Endodermal cell (in vitro differentiated cells): ENCODE results near the gene CTNNA2. TPM values are rescaled to one million over a fixed set of nuclear protein-coding genes. Genes with fewer than 3 reads are reported as not detected.

Experiments used
- DNase-seq: peaks from one replicate; pipeline ENCODE4 v3.0.0-alpha.2; 2017
- H3K27ac ChIP-seq: 2 replicates; pipeline ENCODE4 v1.5.1; 2013; ENCODE audit warnings: mild to moderate bottlenecking, low read depth, low read length, moderate library complexity
- H3K27me3 ChIP-seq: 2 replicates; pipeline ENCODE4 v1.6.1; 2013; ENCODE audit warnings: mild to moderate bottlenecking, low read length, moderate library complexity; ENCODE audit not compliant: insufficient read depth, control insufficient read depth, poor library complexity, severe bottlenecking
- H3K36me3 ChIP-seq: 2 replicates; pipeline ENCODE4 v1.7.0; 2013; ENCODE audit warnings: mild to moderate bottlenecking, low read length, moderate library complexity; ENCODE audit not compliant: control insufficient read depth, insufficient read depth
- H3K4me1 ChIP-seq: one replicate; pipeline ENCODE4 v1.7.0; 2013; ENCODE audit warnings: low read length; ENCODE audit not compliant: control insufficient read depth, insufficient read depth
- H3K4me3 ChIP-seq: 2 replicates; pipeline ENCODE4 v1.5.1; 2013; ENCODE audit warnings: mild to moderate bottlenecking, low read length, moderate library complexity
- H3K9ac ChIP-seq: 2 replicates; pipeline ENCODE4 v1.6.1; 2013; ENCODE audit warnings: mild to moderate bottlenecking, low read length, moderate library complexity; ENCODE audit not compliant: poor library complexity, severe bottlenecking; ENCODE audit errors: extremely low read depth
- H3K9me3 ChIP-seq: 2 replicates; pipeline ENCODE4 v1.6.1; 2013; ENCODE audit warnings: mild to moderate bottlenecking, low read length, moderate library complexity; ENCODE audit not compliant: control insufficient read depth
- H3K27ac Mint-ChIP-seq: 2 replicates; pipeline ENCODE4 v1.8.0; 2020; ENCODE audit warnings: mixed read lengths
- H3K27me3 Mint-ChIP-seq: 2 replicates; pipeline ENCODE4 v1.8.0; 2021; ENCODE audit warnings: mild to moderate bottlenecking, mixed read lengths; ENCODE audit not compliant: insufficient read depth
- H3K36me3 Mint-ChIP-seq: 2 replicates; pipeline ENCODE4 v1.8.0; 2020; ENCODE audit warnings: low read depth, mixed read lengths
- H3K4me1 Mint-ChIP-seq: 2 replicates; pipeline ENCODE4 v1.8.0; 2020; ENCODE audit warnings: mixed read lengths
- H3K4me3 Mint-ChIP-seq: 2 replicates; pipeline ENCODE4 v1.8.0; 2020; ENCODE audit warnings: mild to moderate bottlenecking, moderate library complexity, mixed read lengths
- H3K9me3 Mint-ChIP-seq: 2 replicates; pipeline ENCODE4 v1.8.0; 2020; ENCODE audit warnings: mild to moderate bottlenecking, mixed read lengths
- WGBS, 2 experiments: methylation state at CpG; one replicate each; pipeline versions ENCODE4 v1.1.5 to v1.1.7; 2013; ENCODE audit warnings: missing lambda C conversion rate in 2 of 2, mixed read lengths in 1 of 2; ENCODE audit not compliant: insufficient coverage in 1 of 2, insufficient read length in 1 of 2; 5-methylcytosine and 5-hydroxymethylcytosine counted together
- total RNA-seq, 2 donors: library from RNA; stranded (reverse); fragmentation: NEBNext Ultra II Directional in 1 of 2; extraction: Animal tissue kit (Norgen Biotek cat#: 25700) in 1 of 2; gene quantifications; 2 replicates in 1 of 2; 3 replicates in 1 of 2; pipeline ENCODE4 v1.2.1, GENCODE V29; 2021
- TF ChIP-seq, protein P1 (sequence below): fragments of 200-600 bp; sonication (generic); conservative IDR thresholded peaks from 2 replicates; pipeline ENCODE4 v1.5.0; 2021; ENCODE audit warnings: antibody characterized with exemption, mild to moderate bottlenecking

CTNNA2 gene
- total RNA-seq, 2 donors from 2014 or later = 7.7 to 9.8 TPM

DNA sequence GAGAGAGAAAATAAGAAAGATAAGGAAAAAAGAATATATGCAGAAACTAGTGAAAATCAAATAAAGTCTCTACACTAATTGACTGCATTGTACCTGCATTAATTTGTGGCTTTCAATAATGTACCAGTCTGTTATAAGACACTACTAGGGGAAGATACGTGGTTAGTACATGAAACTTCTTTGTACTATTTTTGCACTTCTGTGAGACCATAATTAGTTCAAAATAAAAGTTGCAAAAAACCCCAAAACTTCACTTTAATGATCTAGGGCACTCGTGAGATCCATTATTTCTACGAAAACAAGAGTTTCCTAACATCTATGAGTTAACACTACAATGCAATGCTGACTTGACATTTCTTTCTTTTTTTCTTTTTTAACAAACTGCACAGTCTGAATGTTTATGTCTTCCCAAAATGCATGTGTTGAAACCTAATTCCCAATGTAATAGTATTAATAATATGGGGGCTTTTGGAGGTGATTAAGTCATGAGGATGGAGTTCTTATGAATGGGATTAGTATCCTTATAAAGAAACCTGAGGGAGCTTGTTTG lies 954.5 kb downstream of the CTNNA2 start:
- Mint-ChIP-seq H3K36me3 (peaks cover 4% of the 10 kb centered on the region), H3K4me1 (no peaks in the 10 kb centered on the region), H3K27ac (no peak overlapping the region), H3K4me3 (no peak overlapping the region), H3K9me3 (peaks cover 26% of the 10 kb centered on the region), H3K27me3 (no peaks in the 10 kb centered on the region)
- H3K27ac ChIP-seq = no peak overlapping the region
- no peaks in the 10 kb centered on the region for H3K36me3 ChIP-seq
- no peak for DNase-seq
- no peaks in the 10 kb centered on the region for H3K4me1 ChIP-seq
- no peak overlapping the region for H3K4me3 ChIP-seq
- H3K9ac ChIP-seq = no peak overlapping the region
- H3K27me3 ChIP-seq = no peaks in the 10 kb centered on the region
- H3K9me3 ChIP-seq = peaks cover 17% of the 10 kb centered on the region
- TF ChIP-seq, protein P1, sequence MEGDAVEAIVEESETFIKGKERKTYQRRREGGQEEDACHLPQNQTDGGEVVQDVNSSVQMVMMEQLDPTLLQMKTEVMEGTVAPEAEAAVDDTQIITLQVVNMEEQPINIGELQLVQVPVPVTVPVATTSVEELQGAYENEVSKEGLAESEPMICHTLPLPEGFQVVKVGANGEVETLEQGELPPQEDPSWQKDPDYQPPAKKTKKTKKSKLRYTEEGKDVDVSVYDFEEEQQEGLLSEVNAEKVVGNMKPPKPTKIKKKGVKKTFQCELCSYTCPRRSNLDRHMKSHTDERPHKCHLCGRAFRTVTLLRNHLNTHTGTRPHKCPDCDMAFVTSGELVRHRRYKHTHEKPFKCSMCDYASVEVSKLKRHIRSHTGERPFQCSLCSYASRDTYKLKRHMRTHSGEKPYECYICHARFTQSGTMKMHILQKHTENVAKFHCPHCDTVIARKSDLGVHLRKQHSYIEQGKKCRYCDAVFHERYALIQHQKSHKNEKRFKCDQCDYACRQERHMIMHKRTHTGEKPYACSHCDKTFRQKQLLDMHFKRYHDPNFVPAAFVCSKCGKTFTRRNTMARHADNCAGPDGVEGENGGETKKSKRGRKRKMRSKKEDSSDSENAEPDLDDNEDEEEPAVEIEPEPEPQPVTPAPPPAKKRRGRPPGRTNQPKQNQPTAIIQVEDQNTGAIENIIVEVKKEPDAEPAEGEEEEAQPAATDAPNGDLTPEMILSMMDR = no peak
- 93 to 95% methylated on average over 2 to 3 of the region's 3 CpGs for WGBS, 2 experiments

DNA sequence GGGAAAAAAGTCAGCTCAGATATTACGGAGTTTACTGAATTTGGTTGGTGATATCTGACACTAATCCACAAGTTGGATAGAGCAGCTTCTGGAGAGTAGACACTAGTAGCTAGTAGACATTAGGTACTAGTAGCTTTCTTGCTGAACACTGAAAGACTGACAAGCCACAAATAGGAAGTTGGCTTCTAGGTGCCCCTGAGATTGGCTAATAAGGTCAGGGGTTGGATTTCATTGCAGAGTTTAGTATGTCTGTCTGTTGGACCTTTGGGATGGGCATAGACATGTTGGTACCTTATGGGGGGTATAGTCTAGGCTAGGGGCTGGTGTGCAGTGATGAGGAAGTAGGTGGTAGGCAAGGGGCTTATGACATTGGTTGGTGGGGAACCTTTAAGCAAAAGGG lies 956.6 kb downstream of the CTNNA2 start:
- Histone ChIP-seq H3K9ac (no peak overlapping the region), H3K36me3 (no peaks in the 10 kb centered on the region), H3K4me1 (no peaks in the 10 kb centered on the region), H3K4me3 (no peak overlapping the region), H3K9me3 (peaks cover 17% of the 10 kb centered on the region), H3K27ac (no peak overlapping the region), H3K27me3 (no peaks in the 10 kb centered on the region)
- no peak overlapping the region for H3K27ac Mint-ChIP-seq
- peaks cover 27% of the 10 kb centered on the region for H3K9me3 Mint-ChIP-seq
- DNase-seq = no peak
- WGBS, 2 experiments = 98 to 100% methylated on average over 1 of the region's 1 CpG
- H3K36me3 Mint-ChIP-seq = peaks cover 4% of the 10 kb centered on the region
- TF ChIP-seq, protein P1 = no peak
- H3K4me1 Mint-ChIP-seq = no peaks in the 10 kb centered on the region
- no peaks in the 10 kb centered on the region for H3K27me3 Mint-ChIP-seq
- no peak overlapping the region for H3K4me3 Mint-ChIP-seq

DNA sequence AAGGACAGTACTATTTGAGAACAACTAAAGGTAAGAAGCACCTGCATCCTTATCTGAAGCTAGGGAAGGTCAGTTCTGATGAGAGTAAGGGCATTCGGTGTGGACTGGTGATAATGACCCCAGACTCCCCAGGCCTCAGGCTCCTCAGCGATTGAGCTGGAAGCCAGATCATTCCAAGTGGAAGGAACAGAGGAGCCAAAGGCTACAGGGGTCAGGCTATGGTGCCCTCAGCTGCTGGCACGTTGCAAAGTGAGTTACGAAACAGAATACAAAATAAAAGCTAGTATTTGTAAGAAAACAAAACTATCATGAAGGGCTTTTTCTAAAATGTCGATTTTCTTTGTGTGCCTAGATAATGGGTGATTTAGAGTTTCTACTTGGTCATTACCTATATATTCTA lies 960.2 kb downstream of the CTNNA2 start:
- no peaks in the 10 kb centered on the region for H3K4me1 ChIP-seq
- H3K36me3 ChIP-seq = no peaks in the 10 kb centered on the region
- Mint-ChIP-seq H3K4me1 (no peaks in the 10 kb centered on the region), H3K9me3 (peaks cover 27% of the 10 kb centered on the region), H3K27me3 (no peaks in the 10 kb centered on the region), H3K27ac (no peak overlapping the region), H3K4me3 (no peak overlapping the region), H3K36me3 (peaks cover 4% of the 10 kb centered on the region)
- no peaks in the 10 kb centered on the region for H3K27me3 ChIP-seq
- peaks cover 17% of the 10 kb centered on the region for H3K9me3 ChIP-seq
- 88 to 93% methylated on average over 4 to 5 of the region's 5 CpGs for WGBS, 2 experiments
- H3K27ac ChIP-seq = no peak overlapping the region
- DNase-seq = no peak
- H3K4me3 ChIP-seq = no peak overlapping the region
- H3K9ac ChIP-seq = no peak overlapping the region
- TF ChIP-seq, protein P1 = no peak
